ENCODE results near the gene RAD50.

GRCh38 chr5:132637241-132637640 is 80.5 kb downstream of the RAD50 start:
- TF ChIP-seq POLR2AphosphoS5 (IDR thresholded peaks at IDR 0.05; ENCODE audit: low read depth, low read length): no peak
- TF ChIP-seq SIN3A (IDR thresholded peaks at IDR 0.05; ENCODE audit: borderline replicate concordance, insufficient read depth, low read length): no peak
- TF ChIP-seq TAF1 (IDR thresholded peaks at IDR 0.05; ENCODE audit: borderline replicate concordance, insufficient read depth, low read length): no peak
- no peak for TF ChIP-seq REST (IDR thresholded peaks at IDR 0.05; ENCODE audit: insufficient read depth in 1 of 2, low read depth in 2 of 2, low read length in 2 of 2)
- TF ChIP-seq FOXP2 (optimal IDR thresholded peaks at IDR 0.05; ENCODE audit: borderline replicate concordance, extremely low read depth, extremely low read length, insufficient read depth): no peak

Data from PFSK-1 (cell line).